Right lobe of liver (tissue), 4 donors: ENCODE measurements around the gene MS4A2.
"Not testable (repeated sequence)": the region's sequence is repeated elsewhere in the genome, so short reads cannot be mapped to it uniquely, and the experiment has no call there.

Experiments used
- CTCF ChIP-seq, 4 donors: fragments of 200-600 bp in 3 of 4; fragments of 450-650 bp in 1 of 4; IDR thresholded peaks; one replicate each; pipeline versions ENCODE4 v1.5.1 to v1.8.0; 2016 to 2022; ENCODE audit warnings: antibody characterized with exemption in 4 of 4, mild to moderate bottlenecking in 2 of 4
- POLR2A ChIP-seq: fragments of 450-650 bp; IDR thresholded peaks from one replicate; pipeline ENCODE4 v1.6.1; 2017; ENCODE audit warnings: antibody characterized with exemption, mild to moderate bottlenecking
- donor health status: DM: no; HTN: no; CAD: no.
- donor health status: DM: no; HTN: no; CAD: no.
- donor health status: DM: no; HTN: yes; CAD: no.

- TF ChIP-seq CTCF (IDR thresholded peaks at IDR 0.05); POLR2A: not testable (repeated sequence)
These were observed 40.4 kb downstream of the MS4A2 start for GRCh38 chr11:60128866-60129265.
